Tibial nerve (tissue), 4 donors: Measurements from ENCODE around the gene ASCC1.

ENCODE experiments used
- EP300 ChIP-seq, 2 donors: sonication (generic); formaldehyde crosslinking; IDR thresholded peaks; one replicate each; pipeline ENCODE4 v1.6.1; 2017; ENCODE audit warnings: antibody characterized with exemption in 2 of 2, mild to moderate bottlenecking in 1 of 2
- TF ChIP-seq, protein P1 (sequence below), 5 experiments: fragments of 200-600 bp in 3 of 5; fragments of 450-650 bp in 2 of 5; sonication (generic) in 3 of 5; IDR thresholded peaks; one replicate each; pipeline ENCODE4 v1.5.1; 2016 to 2019; ENCODE audit warnings: antibody characterized with exemption in 5 of 5, mild to moderate bottlenecking in 3 of 5, moderate library complexity in 2 of 5

DNA sequence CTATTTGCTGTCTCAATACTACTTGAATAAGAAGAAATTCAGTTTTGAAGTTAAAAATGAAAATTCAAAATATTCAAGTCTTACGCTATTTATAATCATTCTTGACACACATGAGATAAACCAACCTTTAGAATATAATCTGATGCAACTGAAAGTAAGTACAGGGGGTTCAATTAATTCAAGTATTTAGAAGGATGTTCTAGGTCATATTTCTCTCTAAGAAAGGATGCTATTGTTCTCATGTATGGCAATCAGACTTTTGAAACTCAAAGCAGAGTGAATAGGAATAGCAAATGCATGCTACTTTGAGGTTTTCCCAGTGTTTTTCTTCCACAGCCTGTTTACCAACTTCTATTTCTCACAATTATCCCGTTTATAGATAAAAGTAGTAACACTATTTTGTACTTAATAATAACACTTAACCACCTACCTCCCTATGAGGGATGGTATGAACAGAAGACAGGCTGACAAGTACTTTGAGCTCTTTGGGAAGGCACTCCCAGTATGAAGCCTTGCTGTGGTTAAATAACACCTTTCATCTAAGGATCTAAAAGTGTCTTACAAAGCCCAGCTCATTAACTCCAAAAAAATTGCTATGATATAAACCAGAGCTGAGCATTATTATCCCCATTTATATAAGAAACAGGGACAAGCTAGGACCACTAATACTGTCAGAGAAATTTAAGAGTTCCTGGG is 109.8 kb downstream of the ASCC1 start:
- TF ChIP-seq, protein P1, sequence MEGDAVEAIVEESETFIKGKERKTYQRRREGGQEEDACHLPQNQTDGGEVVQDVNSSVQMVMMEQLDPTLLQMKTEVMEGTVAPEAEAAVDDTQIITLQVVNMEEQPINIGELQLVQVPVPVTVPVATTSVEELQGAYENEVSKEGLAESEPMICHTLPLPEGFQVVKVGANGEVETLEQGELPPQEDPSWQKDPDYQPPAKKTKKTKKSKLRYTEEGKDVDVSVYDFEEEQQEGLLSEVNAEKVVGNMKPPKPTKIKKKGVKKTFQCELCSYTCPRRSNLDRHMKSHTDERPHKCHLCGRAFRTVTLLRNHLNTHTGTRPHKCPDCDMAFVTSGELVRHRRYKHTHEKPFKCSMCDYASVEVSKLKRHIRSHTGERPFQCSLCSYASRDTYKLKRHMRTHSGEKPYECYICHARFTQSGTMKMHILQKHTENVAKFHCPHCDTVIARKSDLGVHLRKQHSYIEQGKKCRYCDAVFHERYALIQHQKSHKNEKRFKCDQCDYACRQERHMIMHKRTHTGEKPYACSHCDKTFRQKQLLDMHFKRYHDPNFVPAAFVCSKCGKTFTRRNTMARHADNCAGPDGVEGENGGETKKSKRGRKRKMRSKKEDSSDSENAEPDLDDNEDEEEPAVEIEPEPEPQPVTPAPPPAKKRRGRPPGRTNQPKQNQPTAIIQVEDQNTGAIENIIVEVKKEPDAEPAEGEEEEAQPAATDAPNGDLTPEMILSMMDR (IDR thresholded peaks at IDR 0.05) = no peak
- no peak for TF ChIP-seq EP300 (IDR thresholded peaks at IDR 0.05)
